ENCODE data around the gene DGLUCY.
"Not testable (repeated sequence)": the region's sequence is repeated elsewhere in the genome, so short reads cannot be mapped to it uniquely, and the experiment has no call there.

Gene DGLUCY, protein sequence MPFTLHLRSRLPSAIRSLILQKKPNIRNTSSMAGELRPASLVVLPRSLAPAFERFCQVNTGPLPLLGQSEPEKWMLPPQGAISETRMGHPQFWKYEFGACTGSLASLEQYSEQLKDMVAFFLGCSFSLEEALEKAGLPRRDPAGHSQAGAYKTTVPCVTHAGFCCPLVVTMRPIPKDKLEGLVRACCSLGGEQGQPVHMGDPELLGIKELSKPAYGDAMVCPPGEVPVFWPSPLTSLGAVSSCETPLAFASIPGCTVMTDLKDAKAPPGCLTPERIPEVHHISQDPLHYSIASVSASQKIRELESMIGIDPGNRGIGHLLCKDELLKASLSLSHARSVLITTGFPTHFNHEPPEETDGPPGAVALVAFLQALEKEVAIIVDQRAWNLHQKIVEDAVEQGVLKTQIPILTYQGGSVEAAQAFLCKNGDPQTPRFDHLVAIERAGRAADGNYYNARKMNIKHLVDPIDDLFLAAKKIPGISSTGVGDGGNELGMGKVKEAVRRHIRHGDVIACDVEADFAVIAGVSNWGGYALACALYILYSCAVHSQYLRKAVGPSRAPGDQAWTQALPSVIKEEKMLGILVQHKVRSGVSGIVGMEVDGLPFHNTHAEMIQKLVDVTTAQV

DNA sequence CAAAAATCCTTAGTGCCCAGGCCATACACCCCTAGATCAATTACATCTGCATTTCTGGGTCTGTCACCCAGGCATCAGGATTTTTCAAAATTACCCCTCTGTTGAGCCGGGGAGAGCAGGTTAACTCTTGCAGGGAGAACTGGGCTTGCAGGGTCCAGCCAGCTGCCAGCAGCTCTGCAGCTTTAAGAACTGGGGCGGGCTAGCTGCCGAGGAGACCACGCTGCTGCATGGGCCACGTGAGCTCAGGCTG lies at the start of gene DGLUCY:
Gene DGLUCY, plus strand, starts transcription at position 245 of the 250 bp plus-strand sequence. CDS start 46,222 bp downstream, outside the sequence.
- no peak for DNase-seq

DNA sequence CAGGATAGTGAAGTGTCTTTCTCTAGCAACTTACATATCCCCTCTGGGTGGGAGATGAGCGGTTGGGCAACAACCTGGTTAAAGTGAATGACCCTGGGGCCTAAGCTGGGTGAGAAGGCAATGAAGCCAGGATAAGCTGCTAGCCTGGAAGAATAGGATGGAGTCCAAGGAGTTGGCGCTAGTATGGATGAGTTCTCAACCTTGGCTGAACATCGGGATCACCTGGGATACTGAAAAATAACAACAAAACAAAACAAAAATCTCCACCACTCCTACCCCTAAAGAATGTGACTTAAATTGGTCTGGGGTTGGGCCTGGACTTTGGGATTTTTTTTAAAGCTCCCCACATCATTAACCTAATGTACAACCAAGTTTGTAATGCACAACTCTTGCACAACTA lies 48.6 kb upstream of the DGLUCY start:
- DNase-seq = no peak

DNA sequence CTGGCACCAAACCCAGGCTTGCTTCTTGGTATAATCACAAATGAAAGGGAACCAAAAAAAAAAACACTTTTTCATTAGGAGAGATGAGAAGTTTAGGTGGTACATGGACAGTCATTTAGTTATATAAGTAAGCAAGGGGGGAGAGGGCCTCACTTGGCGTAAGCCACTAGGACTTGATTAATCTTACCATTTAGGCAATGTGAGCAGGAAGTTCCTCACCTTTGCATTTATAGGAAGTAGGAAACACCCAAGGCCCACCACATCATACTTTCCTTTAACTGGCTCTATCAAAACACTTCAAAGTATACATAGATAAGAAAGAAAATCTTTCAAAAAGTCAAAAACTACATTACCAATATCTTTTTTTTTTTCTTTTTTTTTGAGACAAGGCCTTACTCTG lies 46.7 kb upstream of the DGLUCY start:
- DNase-seq = no peak

- no peak for DNase-seq
These were observed 45.2 kb upstream of the DGLUCY start for GRCh38 chr14:91068642-91069041.

GRCh38 chr14:91070572-91070971 lies 43.3 kb upstream of the DGLUCY start:
- no peak for DNase-seq

DNA sequence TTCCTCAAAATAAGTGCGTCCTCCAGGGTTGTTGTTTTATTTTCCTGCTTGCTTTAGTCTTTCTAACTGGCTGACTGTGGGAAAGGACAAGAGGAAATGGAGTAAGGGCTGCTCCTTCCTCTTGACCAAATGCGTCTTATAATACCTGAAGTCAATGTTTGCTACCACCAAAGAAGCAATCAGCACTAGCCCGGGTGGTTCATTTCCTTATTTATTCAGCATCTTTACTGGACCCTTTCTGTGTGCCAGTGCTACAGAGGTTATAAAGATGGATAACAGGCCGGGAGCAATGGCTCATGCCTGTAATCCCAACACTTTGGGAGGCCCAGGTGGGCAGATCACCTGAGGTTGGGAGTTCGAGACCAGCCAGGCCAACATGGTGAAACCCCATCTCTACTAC lies 38.3 kb upstream of the DGLUCY start:
- DNase-seq = no peak

DNA sequence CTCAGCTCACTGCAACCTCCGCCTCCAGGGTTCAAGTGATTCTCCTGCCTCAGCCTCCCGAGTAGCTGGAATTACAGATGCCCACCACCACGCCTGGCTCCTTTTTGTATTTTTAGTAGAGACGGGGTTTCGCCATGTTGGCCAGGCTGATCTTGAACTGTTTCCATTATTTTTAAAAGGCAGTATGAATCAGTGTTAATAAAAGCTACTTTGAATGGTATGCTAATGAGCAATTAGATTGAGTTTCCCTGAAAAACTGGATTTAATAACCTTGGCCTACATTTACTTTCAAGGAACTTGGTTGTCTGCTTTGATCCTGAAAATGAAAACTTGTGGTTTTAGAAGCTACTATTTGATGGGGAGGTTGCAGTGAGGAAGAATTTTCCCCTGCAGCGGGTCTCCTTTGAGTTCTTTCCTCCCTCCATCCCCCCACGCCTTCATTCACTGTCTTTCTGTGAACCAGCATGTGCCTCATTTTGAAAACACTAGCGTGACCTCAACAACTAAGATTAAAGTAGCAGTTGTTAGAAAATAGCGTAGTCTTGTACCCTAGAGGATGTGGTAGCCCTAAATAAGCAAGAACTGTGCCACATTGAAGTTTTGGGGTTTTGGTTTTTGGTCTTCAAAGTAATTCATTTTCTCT lies 35.7 kb upstream of the DGLUCY start:
- no peak for DNase-seq

DNA sequence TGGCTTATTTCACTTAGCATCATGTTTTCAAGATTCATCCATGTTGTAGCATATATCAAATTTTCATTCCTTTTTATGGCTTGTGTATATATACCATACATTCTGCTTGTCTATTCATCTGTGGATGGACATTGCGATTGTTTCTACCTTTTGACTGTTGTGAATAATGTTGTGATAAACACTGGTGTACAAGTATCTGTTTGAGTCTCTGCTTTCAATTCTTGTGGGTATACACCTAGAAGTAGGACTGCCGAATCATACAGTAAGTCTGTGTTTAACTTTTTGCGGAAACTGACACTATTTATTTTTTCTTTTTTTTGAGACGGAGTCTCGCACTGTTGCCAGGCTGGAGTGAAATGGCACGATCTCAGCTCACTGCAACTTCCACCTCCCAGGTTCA lies 33.8 kb upstream of the DGLUCY start:
- DNase-seq = no peak

DNA sequence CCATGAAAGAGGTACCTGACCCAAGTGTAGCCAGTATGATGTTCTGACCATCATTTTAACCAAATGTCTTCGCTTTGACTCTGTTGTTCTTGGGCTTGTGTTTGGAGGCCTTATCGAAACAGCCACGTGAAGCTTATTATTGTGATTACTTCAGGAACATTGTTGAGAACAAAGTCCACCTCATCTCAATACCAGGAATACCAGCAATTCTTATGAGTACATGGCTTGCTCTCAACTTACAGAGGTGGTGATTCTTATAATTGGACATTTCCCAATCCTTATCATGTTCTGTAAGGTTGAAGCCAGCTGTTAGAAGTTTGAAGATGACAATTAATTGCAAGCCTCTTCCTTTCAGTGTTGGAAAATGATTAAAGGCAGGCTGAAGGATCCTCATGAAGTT lies 31.6 kb upstream of the DGLUCY start:
- no peak for DNase-seq

DNA sequence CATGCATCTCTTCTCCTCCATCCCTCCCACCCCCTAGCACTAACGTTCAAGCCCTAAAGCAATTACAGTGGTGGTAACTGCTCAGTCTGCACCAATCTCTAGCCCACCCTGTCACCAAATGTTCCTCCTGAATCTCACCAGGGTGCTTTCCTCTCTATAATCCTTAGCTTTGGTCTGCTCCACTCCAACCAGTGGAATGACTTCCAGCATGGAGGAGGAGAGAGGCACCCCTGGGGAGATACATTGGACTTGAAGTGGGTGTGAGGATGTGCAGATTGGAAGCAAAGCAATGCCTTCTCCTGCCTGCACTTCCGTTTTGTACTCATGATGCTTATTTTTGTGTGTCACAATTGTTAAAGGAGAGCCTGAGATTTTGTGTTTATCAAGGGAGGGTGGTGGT lies 29.4 kb upstream of the DGLUCY start:
- no peak for DNase-seq

DNA sequence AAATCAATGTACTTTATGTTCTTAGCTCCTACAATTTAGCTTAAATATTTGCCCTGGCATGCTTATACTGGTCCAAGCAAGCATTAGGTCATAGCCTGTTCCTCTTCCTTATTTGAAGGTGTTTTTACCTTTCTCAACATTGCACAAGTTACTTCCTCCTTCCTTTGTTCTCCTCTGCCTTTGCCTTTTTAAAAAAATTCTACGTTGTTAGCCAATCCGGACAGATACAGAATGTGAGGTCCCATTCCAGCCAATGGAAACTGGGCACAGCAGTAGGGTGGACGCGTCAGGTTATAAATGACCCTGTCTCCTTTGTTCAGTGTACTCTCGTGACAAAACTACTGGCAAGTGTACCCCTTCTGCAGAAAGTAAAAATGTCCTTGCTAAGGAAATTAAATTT lies 26.4 kb upstream of the DGLUCY start:
- not testable (repeated sequence) for DNase-seq

- DNase-seq = no peak
These were observed 25.2 kb upstream of the DGLUCY start for GRCh38 chr14:91088585-91089235.

DNA sequence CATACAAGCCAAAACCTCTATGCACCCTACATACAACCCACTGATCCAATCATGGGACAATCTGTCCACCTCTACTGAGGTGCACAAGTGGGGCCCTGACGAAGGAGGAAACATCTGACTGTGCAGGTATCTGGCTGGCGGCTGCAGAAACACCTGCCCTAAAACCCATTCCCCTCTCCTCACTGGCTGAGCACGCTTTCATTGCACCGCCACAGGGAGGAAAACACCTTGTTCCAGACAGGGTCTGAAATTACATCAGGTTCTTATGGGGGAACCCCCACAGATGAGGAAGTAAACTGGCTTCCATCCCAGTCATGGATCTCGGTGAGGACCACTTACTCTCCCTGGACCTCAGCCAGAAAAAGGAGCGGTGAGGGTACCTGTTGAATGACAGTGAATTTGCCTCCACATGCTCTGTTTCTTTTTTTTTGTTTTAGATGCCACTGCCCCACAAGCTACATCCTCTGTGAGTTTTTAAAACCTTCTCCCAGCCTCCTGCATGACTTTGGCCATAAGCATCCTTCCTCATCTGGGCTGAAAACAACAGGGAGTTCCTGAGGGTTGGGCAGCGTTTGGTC lies 23.8 kb upstream of the DGLUCY start:
- no peak for DNase-seq

DNA sequence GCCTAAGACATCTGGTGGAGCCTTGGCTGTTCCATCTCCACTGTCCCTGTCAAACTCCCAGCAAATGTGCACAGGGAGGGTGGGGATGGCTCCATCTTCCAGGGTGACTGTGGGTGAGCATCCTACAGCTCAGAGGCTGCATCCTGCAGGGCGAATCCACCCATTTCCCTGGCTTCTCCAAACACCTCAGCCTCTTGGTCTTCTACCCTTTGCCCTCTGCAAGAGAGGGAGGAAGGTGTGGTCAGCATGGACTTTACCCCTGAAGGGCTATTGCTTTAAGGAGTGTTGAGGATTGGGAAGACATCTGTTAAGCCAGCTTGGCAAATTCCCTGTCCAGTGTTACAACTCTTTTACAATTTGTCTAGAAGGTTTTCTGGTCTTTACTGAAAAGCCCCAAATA lies 23.1 kb upstream of the DGLUCY start:
- DNase-seq = no peak

- no peak for DNase-seq
These were observed 21.8 kb upstream of the DGLUCY start for GRCh38 chr14:91092073-91092472.

- not testable (repeated sequence) for DNase-seq
These were observed 20.0 kb upstream of the DGLUCY start for GRCh38 chr14:91093743-91094472.

DNA sequence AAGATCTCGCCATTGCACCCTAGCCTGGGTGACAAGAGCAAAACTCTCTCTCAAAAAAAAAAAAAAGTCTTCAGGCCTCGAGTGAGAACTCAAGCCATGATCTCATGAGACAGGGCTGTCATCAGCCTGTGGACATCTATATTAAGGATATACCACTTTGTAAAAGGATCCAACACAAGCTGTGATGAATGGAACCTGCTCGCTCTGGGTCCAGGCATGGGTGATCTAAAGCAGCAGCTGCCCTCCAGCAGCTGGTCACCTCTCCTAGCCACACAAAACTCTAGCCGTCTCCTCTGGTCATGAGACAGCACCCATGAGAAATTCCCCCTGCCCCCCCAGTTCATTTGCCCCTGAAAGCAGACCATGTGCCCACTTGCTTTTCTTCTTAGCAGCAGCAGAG lies 19.1 kb upstream of the DGLUCY start:
- DNase-seq = no peak

DNA sequence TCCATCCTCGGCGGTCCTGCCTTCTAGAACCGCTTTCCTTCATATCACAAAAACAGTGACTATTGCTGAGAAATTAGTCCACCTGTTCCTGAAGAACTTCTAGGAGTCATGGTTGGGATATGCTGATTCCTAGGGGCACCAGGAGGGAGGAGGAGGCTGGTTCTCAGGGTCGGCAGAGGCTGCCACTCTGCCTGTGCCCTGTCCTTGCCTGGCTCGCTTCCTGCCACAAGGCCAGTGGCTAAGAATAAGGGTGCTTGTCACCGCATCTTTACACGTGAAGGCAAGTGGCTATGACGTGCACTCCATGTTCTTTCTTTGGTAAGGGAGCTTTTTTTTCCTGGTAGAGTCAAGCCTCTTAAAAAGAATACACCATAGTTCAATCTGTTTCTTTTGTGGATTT lies 18.7 kb upstream of the DGLUCY start:
- DNase-seq = no peak

DNA sequence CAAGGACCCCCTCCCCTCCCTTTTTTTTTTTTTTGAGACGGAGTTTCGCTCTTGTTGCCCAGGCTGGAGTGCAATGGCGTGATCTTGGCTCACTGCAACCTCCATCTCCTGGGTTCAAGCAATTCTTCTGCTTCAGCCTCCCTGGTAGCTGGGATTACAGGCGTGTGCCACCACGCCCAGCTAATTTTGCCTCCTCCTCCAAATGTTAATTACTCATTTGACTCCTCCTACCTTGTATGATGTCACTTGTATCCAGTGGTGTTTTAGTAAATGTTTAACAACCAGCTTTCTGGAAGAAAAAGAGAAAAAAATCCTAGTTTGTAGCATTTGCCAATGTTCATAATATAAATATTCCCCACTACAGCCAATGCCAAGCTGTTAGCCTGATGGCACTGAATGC lies 16.2 kb upstream of the DGLUCY start:
- not testable (repeated sequence) for DNase-seq

DNA sequence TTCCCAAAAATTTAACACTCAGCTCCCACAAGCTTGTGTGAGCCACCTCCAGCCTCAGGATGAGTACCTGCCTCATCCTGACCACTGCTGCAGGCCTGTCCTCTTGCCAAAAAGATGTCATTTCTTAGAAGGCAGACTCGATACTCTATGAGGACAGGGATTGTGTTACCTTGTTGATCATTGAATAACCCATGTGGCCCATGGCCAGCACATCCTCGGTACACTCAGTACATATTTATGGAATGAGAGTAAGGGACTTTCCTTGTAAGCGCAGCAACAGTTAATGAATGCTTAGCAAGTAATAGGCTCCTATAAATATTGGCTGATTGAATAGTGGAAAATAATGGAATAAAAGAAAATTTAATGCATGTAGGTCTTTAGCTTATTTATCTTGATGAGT lies 15.3 kb upstream of the DGLUCY start:
- DNase-seq = no peak

DNA sequence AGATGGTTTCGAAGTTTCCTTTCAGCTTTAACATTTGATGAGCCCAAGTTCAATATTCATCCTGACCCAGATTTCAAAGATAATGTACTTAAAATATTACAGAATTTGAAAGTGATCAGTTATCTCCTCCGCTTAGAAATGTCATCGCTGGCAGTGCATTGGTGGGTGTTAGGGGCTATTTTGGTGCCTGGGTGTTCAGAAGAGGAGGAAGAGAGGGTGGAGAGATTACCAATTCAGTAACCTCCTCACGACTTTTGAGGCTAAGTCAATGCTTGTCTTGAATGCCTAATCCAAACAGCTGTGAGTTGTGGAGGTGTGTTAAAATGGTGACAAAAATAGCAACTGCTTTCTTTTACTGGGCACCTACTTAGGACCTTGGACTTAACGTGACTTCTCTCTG lies 13.8 kb upstream of the DGLUCY start:
- no peak for DNase-seq

DNA sequence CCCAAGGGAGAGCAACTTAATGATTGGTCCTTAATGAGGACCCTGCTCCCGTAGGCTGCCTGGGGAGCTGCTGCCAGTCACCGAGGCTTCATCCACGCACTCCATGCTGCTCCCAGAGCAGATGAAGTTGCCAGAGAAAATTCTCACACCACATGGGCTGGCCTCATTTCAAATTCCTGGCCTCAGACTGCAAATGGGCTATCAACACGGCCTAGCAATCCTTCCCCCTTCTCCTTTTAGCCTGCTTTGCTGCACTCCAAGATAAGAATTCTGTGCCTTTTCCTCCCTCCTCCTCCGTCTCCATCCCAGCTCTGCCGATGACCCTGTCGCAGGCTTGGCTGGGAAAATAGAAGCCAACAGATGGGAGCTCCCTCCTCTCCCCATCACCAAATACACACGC lies 10.8 kb upstream of the DGLUCY start:
- DNase-seq = no peak

Data from NCI-H2171 (cell line).